Endothelial cell of umbilical vein (primary cell): ENCODE measurements around the gene PLD2. TPM values are rescaled to one million over a fixed set of nuclear protein-coding genes. Genes with fewer than 3 reads are reported as not detected.

Experiments
- BruUV-seq: library from RNA; stranded (reverse); fragments of 400-500 nt; replicated peaks from 2 replicates; lab custom pipeline; 2021; lab: Mats Ljungman, UMichigan
- CTCF ChIA-PET: fragments of 300-600, 350-600 bp; sonication (Branson Sonifier 250); formaldehyde crosslinking; loops from one replicate; lab custom pipeline; 2021; ENCODE audit warnings: antibody characterized with exemption, inconsistent platforms; lab: Charles Lee
- POLR2A ChIA-PET: fragments of 300-600, 350-600 bp; sonication (Branson Sonifier 250); formaldehyde crosslinking; loops from one replicate; lab custom pipeline; 2021; ENCODE audit warnings: antibody characterized with exemption, inconsistent platforms; lab: Charles Lee
- DNase-seq: peaks from one replicate; pipeline ENCODE4 v3.0.0-alpha.2; 2011; ENCODE audit warnings: low read depth, low spot score
- FAIRE-seq: peaks from 2 replicates; lab custom pipeline; 2011; peaks lifted over from hg19 to GRCh38; lab: Jason Lieb, UNC
- H2AFZ ChIP-seq: 2 replicates; pipeline ENCODE4 v1.6.0; 2012; ENCODE audit warnings: low read depth, low read length, control low read depth, inconsistent platforms
- H3K27ac ChIP-seq: 2 replicates; pipeline ENCODE4 v1.5.1; 2011; ENCODE audit warnings: low read depth, mild to moderate bottlenecking, control low read depth, low read length, moderate library complexity; ENCODE audit not compliant: insufficient read depth
- H3K27me3 ChIP-seq, 2 experiments: 2 replicates each; pipeline versions ENCODE4 v1.6.0 to v1.6.1; 2011; ENCODE audit warnings: low read length in 2 of 2, mixed read lengths in 1 of 2; ENCODE audit not compliant: control insufficient read depth in 2 of 2, insufficient read depth in 2 of 2
- H3K36me3 ChIP-seq, 2 experiments: 2 replicates in 1 of 2; 3 replicates in 1 of 2; pipeline ENCODE4 v1.5.1; 2011; ENCODE audit warnings: low read length in 2 of 2, mild to moderate bottlenecking in 1 of 2, moderate library complexity in 1 of 2; ENCODE audit not compliant: control insufficient read depth in 2 of 2, insufficient read depth in 2 of 2; ENCODE audit errors: extremely low read depth in 1 of 2
- H3K4me1 ChIP-seq: 3 replicates; pipeline ENCODE4 v1.5.1; 2011; ENCODE audit warnings: mild to moderate bottlenecking, low read length; ENCODE audit not compliant: control insufficient read depth, insufficient read depth; ENCODE audit errors: extremely low read depth
- H3K4me2 ChIP-seq: 2 replicates; pipeline ENCODE4 v1.6.1; 2011; ENCODE audit warnings: low read length, control low read depth, mixed read lengths; ENCODE audit not compliant: insufficient read depth
- H3K4me3 ChIP-seq, 3 experiments: fragments of 200-600 bp in 1 of 3; sonication (generic), shearing (Covaris generic) in 1 of 3; replicated peaks in 1 of 3; 2 replicates each; pipeline ENCODE4 v1.5.1; 2011 to 2016; ENCODE audit warnings: control low read depth in 3 of 3, low read length in 3 of 3, mild to moderate bottlenecking in 2 of 3, inconsistent platforms in 1 of 3, low read depth in 1 of 3, moderate library complexity in 1 of 3; ENCODE audit not compliant: insufficient read depth in 1 of 3
- H3K79me2 ChIP-seq: 2 replicates; pipeline ENCODE4 v1.6.0; 2012; ENCODE audit warnings: low read length, inconsistent platforms; ENCODE audit not compliant: control insufficient read depth, insufficient read depth
- H3K9ac ChIP-seq: replicated peaks from 2 replicates; pipeline ENCODE3; 2011; ENCODE audit warnings: low read length, control low read depth; ENCODE audit not compliant: insufficient read depth; ENCODE audit errors: extremely low read depth
- H3K9me1 ChIP-seq: replicated peaks from 3 replicates; pipeline ENCODE4 v1.6.0; 2011; ENCODE audit warnings: mild to moderate bottlenecking, low read length; ENCODE audit not compliant: control insufficient read depth, insufficient read depth; ENCODE audit errors: extremely low read depth
- H3K9me3 ChIP-seq: replicated peaks from 2 replicates; pipeline ENCODE4 v1.5.1; 2012; ENCODE audit warnings: low read length, inconsistent platforms; ENCODE audit not compliant: control insufficient read depth, insufficient read depth
- H4K20me1 ChIP-seq: replicated peaks from 2 replicates; pipeline ENCODE3; 2011; ENCODE audit warnings: mild to moderate bottlenecking, low read length; ENCODE audit not compliant: control insufficient read depth, insufficient read depth; ENCODE audit errors: extremely low read depth
- EZH2 ChIP-seq: IDR thresholded peaks from 2 replicates; pipeline ENCODE4 v1.6.1; 2012; ENCODE audit warnings: borderline replicate concordance, low read depth, mild to moderate bottlenecking, moderate library complexity, low read length, inconsistent platforms; ENCODE audit not compliant: severe bottlenecking
- FOS ChIP-seq: IDR thresholded peaks from 2 replicates; pipeline ENCODE4 v1.6.1; 2011; ENCODE audit warnings: mild to moderate bottlenecking, low read length, moderate library complexity, borderline replicate concordance; ENCODE audit not compliant: insufficient read depth
- JUN ChIP-seq: IDR thresholded peaks from 2 replicates; pipeline ENCODE4 v1.6.1; 2011; ENCODE audit warnings: borderline replicate concordance, low read depth; ENCODE audit not compliant: insufficient read length, insufficient read depth
- POLR2A ChIP-seq: IDR thresholded peaks from 2 replicates; pipeline ENCODE4 v1.6.1; 2012; ENCODE audit warnings: low read depth, mild to moderate bottlenecking, control low read depth, low read length
- POLR2AphosphoS5 ChIP-seq: IDR thresholded peaks from 2 replicates; pipeline ENCODE4 v1.6.1; 2012; ENCODE audit warnings: low read depth, mild to moderate bottlenecking, control low read depth, low read length, moderate library complexity; ENCODE audit not compliant: insufficient read depth
- dilution Hi-C: fragments of 300-500 bp; cut with MboI; formaldehyde crosslinking; loops from one replicate; pipeline ENCODE4 v1.15.0; 2019; ENCODE audit warnings: low sequenced_read_pairs; ENCODE audit not compliant: extremely low pct_ligation_motif_present
- intact Hi-C: fragments of 100-400 bp; cut with micrococcal nuclease; formaldehyde crosslinking; loops from one replicate; pipeline ENCODE4 v1.10.0; 2022
- polyA plus RNA-seq, 4 experiments: library from polyadenylated mRNA; depleted of rRNA in 3 of 4; stranded (reverse) in 3 of 4; unstranded in 1 of 4; fragments of >200 nt; gene quantifications; 2 replicates each; pipeline versions ENCODE4 v1.2.1 to v1.2.3, GENCODE V29; 2011 to 2012; ENCODE audit warnings: missing spikeins in 1 of 4
- total RNA-seq: library from RNA; stranded (reverse); gene quantifications from 2 replicates; pipeline ENCODE4 v1.2.3, GENCODE V29; 2021
- TF ChIP-seq, protein P1 (sequence below), 2 donors: IDR thresholded peaks; 1 replicate in 1 of 2; 2 replicates in 1 of 2; pipeline ENCODE4 v1.5.1; 2011; ENCODE audit warnings: low read length in 2 of 2, mild to moderate bottlenecking in 2 of 2, moderate library complexity in 2 of 2, control low read depth in 1 of 2, inconsistent platforms in 1 of 2, low read depth in 1 of 2; ENCODE audit not compliant: insufficient read depth in 1 of 2; ENCODE audit errors: extremely low read depth in 1 of 2

PLD2 gene
- total and polyA plus RNA-seq, 2 donors (not counting 3 experiments of a cell fraction or from before 2014, with no cell fraction given): 52.3 to 54.7 TPM

GRCh38 chr17:4807605-4808377 lies 839 bp downstream of the PLD2 start:
- no peaks in the 10 kb centered on the region for H3K79me2 ChIP-seq
- H2AFZ ChIP-seq: peak overlapping the region; percentile 10
- intact Hi-C loops (loop anchor here (1.0 kb wide), 1 partner anchor 11 kb away; the partner anchor contains the start of gene PSMB6), dilution Hi-C loops (no loop called here)
- no peaks in the 10 kb centered on the region for H3K9me3 ChIP-seq
- no peak for FAIRE-seq
- H4K20me1 ChIP-seq: no peaks in the 10 kb centered on the region
- POLR2A ChIA-PET: interaction anchor here (0.5 to 1.0 kb wide), 2 partner anchors 12 to 68 kb away, joined by 3 to 5 read pairs; partner anchors contain the start of gene PSMB6
- H3K36me3 ChIP-seq: peaks cover 2 to 9% of the 10 kb centered on the region in 2 experiments
- H3K27ac ChIP-seq: no peak overlapping the region
- no peak for TF ChIP-seq EZH2
- TF ChIP-seq, protein P1, sequence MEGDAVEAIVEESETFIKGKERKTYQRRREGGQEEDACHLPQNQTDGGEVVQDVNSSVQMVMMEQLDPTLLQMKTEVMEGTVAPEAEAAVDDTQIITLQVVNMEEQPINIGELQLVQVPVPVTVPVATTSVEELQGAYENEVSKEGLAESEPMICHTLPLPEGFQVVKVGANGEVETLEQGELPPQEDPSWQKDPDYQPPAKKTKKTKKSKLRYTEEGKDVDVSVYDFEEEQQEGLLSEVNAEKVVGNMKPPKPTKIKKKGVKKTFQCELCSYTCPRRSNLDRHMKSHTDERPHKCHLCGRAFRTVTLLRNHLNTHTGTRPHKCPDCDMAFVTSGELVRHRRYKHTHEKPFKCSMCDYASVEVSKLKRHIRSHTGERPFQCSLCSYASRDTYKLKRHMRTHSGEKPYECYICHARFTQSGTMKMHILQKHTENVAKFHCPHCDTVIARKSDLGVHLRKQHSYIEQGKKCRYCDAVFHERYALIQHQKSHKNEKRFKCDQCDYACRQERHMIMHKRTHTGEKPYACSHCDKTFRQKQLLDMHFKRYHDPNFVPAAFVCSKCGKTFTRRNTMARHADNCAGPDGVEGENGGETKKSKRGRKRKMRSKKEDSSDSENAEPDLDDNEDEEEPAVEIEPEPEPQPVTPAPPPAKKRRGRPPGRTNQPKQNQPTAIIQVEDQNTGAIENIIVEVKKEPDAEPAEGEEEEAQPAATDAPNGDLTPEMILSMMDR (IDR thresholded peaks at IDR 0.05; ENCODE audit: extremely low read depth in 1 of 2, insufficient read depth in 1 of 2, low read depth in 1 of 2, low read length in 2 of 2): no peak
- no peak for TF ChIP-seq POLR2AphosphoS5
- no peak for TF ChIP-seq JUN
- no peak for TF ChIP-seq FOS
- TF ChIP-seq POLR2A: no peak
- CTCF ChIA-PET: interaction anchor here (1.0 to 3.2 kb wide), 7 partner anchors 18 to 98 kb away, joined by 3 to 14 read pairs (median 5); partner anchors contain the start of genes ARRB2 and VMO1
- H3K27me3 ChIP-seq: no peaks in the 10 kb centered on the region
- peaks cover 11% of the 10 kb centered on the region for H3K4me1 ChIP-seq
- no peaks in the 10 kb centered on the region for H3K9me1 ChIP-seq
- peak overlapping the region; percentile 5 to 96 (median 91) for H3K4me3 ChIP-seq
- BruUV-seq: no TSS peak
- H3K9ac ChIP-seq: no peak overlapping the region
- peak overlapping the region; percentile 50 for H3K4me2 ChIP-seq
- DNase-seq: no peak
